ENCODE measurements around the gene TMEM184A. TPM values are rescaled to one million over a fixed set of nuclear protein-coding genes. Genes with fewer than 3 reads are reported as not detected.

The TMEM184A gene
- total and polyA plus RNA-seq, 2 of the 4 experiments (the other 2 are of a cell fraction), result 0.36 to 1.9 TPM

- Histone ChIP-seq H3K4me2 (ENCODE audit: low read depth, low read length) (no peak overlapping the region), H3K79me1 (ENCODE audit: low read depth in 1 of 2, low read length in 2 of 2) (peaks cover 0 to 11% of the 10 kb centered on the region in 2 experiments; a peak in 1 of 4 replicates), H3K23ac (ENCODE audit: low read depth, low read length) (no peak overlapping the region), H3K27ac (ENCODE audit: insufficient read depth, low read length) (no peak overlapping the region), H3K18ac (ENCODE audit: low read depth, low read length) (no peak overlapping the region), H3K9me1 (ENCODE audit: insufficient read depth, low read length) (no peaks in the 10 kb centered on the region), H2BK5ac (ENCODE audit: low read depth, low read length, poor library complexity, severe bottlenecking) (no peak overlapping the region), H4K8ac (ENCODE audit: low read depth in 2 of 2, low read length in 2 of 2) (no peak overlapping the region), H4K5ac (ENCODE audit: low read depth, low read length) (no peak overlapping the region), H3K4ac (ENCODE audit: low read depth, low read length) (no peak overlapping the region), H3K56ac (ENCODE audit: extremely low read depth, insufficient read depth, low read length) (no peak overlapping the region), H3K4me3 (ENCODE audit: insufficient read depth, low read depth, low read length) (no peak overlapping the region), H3K27me3 (ENCODE audit: control insufficient read depth, insufficient read depth, low read length) (no peaks in the 10 kb centered on the region), H3K9ac (ENCODE audit: low read depth, low read length) (no peak overlapping the region), H2BK15ac (ENCODE audit: low read depth, low read length) (no peak overlapping the region), H2AK5ac (ENCODE audit: low read depth, low read length) (no peak overlapping the region), H3K36me3 (ENCODE audit: control insufficient read depth, insufficient read depth, low read length) (peaks cover 67% of the 10 kb centered on the region), H3K4me1 (ENCODE audit: control insufficient read depth, insufficient read depth, low read length) (no peaks in the 10 kb centered on the region), H2AK9ac (replicated peaks; ENCODE audit: low read depth, low read length, poor library complexity) (no peak overlapping the region), H3K9me3 (ENCODE audit: control insufficient read depth, insufficient read depth, low read length) (no peaks in the 10 kb centered on the region), H4K20me1 (ENCODE audit: insufficient read depth, low read length) (0 out of 2 replicates have a peak, but pooled peaks cover 4% of the 10 kb centered on the region), H2BK120ac (ENCODE audit: low read depth, low read length) (no peak overlapping the region), H2BK20ac (ENCODE audit: low read depth, low read length) (no peak overlapping the region), H2AFZ (replicated peaks; ENCODE audit: low read length, poor library complexity) (no peak overlapping the region), H3K14ac (replicated peaks; ENCODE audit: low read depth, low read length) (no peak overlapping the region), H4K91ac (ENCODE audit: insufficient read depth, low read depth, low read length) (no peak overlapping the region)
- 96% methylated on average over 19 of the region's 20 CpGs; no CpG with 5 or more reads in 1 of the 2 experiments for WGBS, 2 experiments (ENCODE audit: extremely low coverage in 2 of 2, insufficient read length in 1 of 2)
- intact Hi-C loops (cut with micrococcal nuclease), result no loop called here
- CTCF ChIA-PET, result no interaction called here
- POLR2A ChIA-PET (ENCODE audit: unreplicated experiment), result interaction anchor here (0.6 kb wide), 1 partner anchor 310 kb away, joined by 4 read pairs; no protein-coding TSS in a partner anchor
- no peak for TF ChIP-seq MAFK (IDR thresholded peaks at IDR 0.05; ENCODE audit: low read depth, low read length)
- TF ChIP-seq RAD21 (IDR thresholded peaks at IDR 0.05; ENCODE audit: low read length), result no peak
- TF ChIP-seq RFX5 (IDR thresholded peaks at IDR 0.05; ENCODE audit: low read depth, low read length), result no peak
- TF ChIP-seq SMC3 (IDR thresholded peaks at IDR 0.05; ENCODE audit: low read depth, low read length), result no peak
- TF ChIP-seq NFE2L2 (IDR thresholded peaks at IDR 0.05; ENCODE audit: low read depth, low read length), result no peak
- TF ChIP-seq FOS (IDR thresholded peaks at IDR 0.05; ENCODE audit: low read depth, low read length), result no peak
- TF ChIP-seq ELK1 (IDR thresholded peaks at IDR 0.05; ENCODE audit: borderline replicate concordance, low read depth, low read length), result no peak
- BruUV-seq (replicated peaks), result no TSS peak
- no peak for ATAC-seq (ENCODE audit: low read depth)
- dilution Hi-C loops (cut with HindIII; ENCODE audit: low sequenced_read_pairs, unreplicated experiment), result no loop called here
- DNase-seq, result no peak
- in situ Hi-C loops (cut with MboI; ENCODE audit: low sequenced_read_pairs), result no loop called here
Observed at GRCh38 chr7:1493129-1493528, 62.9 kb downstream of the TMEM184A start.
